Neural progenitor cell (in vitro differentiated cells): ENCODE results near the gene RBPMS2.

Experiments
- EZH2 ChIP-seq: fragments of 200-600 bp; sonication (generic); IDR thresholded peaks from 2 replicates; pipeline ENCODE4 v1.6.1; 2017; ENCODE audit warnings: antibody characterized with exemption, mild to moderate bottlenecking, moderate library complexity
- TF ChIP-seq, protein P1 (sequence below): fragments of 200-600 bp; sonication (generic); IDR thresholded peaks from 2 replicates; pipeline ENCODE4 v1.5.1; 2017; ENCODE audit warnings: antibody characterized with exemption, mild to moderate bottlenecking

DNA sequence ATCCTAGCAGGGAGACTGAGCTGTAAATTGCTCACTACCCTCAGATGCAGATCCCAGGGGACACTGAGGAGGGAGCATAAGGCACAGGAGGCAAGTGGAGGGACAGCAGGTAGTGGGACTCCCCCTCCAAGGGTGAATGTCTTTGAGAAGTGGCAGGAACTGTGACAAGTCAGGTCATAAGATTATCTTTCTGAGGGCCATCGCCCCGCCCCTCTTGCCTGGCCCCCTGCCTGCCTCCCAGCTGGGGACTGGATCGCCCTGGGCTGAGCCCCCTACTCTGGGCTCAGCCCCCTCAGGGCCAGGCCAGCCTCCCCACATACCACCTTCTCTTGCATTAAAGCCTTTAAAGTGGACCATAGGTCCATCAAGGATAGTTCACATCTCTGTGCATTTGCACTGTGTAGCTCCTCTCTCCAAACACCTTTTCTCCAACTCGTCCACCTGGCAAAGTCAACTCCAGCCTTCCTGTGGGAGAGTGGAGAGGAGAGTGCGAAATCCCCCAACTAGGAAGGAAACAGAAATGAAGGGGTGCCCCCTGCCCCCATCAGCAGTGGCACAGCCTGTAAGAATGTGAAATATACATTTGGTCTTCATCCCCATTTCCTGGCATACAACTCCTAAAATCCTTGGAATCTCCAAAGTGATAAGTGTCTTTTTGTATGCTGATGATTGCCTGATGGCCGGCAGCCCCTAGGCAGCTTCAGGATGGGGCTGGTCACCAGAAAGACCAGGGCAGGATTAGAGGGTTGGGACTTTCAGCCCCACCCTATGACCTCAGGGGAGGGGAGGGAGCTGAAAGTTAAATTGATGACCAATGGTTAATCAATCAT is 35.3 kb upstream of the RBPMS2 start:
- TF ChIP-seq, protein P1, sequence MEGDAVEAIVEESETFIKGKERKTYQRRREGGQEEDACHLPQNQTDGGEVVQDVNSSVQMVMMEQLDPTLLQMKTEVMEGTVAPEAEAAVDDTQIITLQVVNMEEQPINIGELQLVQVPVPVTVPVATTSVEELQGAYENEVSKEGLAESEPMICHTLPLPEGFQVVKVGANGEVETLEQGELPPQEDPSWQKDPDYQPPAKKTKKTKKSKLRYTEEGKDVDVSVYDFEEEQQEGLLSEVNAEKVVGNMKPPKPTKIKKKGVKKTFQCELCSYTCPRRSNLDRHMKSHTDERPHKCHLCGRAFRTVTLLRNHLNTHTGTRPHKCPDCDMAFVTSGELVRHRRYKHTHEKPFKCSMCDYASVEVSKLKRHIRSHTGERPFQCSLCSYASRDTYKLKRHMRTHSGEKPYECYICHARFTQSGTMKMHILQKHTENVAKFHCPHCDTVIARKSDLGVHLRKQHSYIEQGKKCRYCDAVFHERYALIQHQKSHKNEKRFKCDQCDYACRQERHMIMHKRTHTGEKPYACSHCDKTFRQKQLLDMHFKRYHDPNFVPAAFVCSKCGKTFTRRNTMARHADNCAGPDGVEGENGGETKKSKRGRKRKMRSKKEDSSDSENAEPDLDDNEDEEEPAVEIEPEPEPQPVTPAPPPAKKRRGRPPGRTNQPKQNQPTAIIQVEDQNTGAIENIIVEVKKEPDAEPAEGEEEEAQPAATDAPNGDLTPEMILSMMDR = no peak
- no peak for TF ChIP-seq EZH2
